WTC11 (cell line): ENCODE data around the gene TTLL13. TPM values are rescaled to one million over a fixed set of nuclear protein-coding genes. Genes with fewer than 3 reads are reported as not detected.
"Not testable (repeated sequence)": the region's sequence is repeated elsewhere in the genome, so short reads cannot be mapped to it uniquely, and the experiment has no call there.

ENCODE experiments used
- ATAC-seq: fragments of 200-7000 bp; cut with Tn5 transposase; 2 replicates; pipeline ENCODE4 v1.10.0; 2021; ENCODE audit warnings: mild to moderate bottlenecking, moderate library complexity
- CTCF ChIA-PET: fragments of 300-600 bp; sonication (Branson Sonifier 250); formaldehyde crosslinking; loops from one replicate; lab custom pipeline; 2021; ENCODE audit warnings: antibody characterized with exemption; lab: Charles Lee
- POLR2A ChIA-PET: fragments of 350-600 bp; sonication (Branson Sonifier 250); formaldehyde crosslinking; loops from one replicate; lab custom pipeline; 2021; ENCODE audit warnings: antibody characterized with exemption; lab: Charles Lee
- DNase-seq: peaks from one replicate; pipeline ENCODE4 v3.0.0; 2021; ENCODE audit warnings: low spot score
- H3K27ac Mint-ChIP-seq: 2 replicates; pipeline ENCODE4 v1.8.0; 2021; ENCODE audit warnings: mixed read lengths
- H3K27me3 Mint-ChIP-seq: 2 replicates; pipeline ENCODE4 v1.8.0; 2021; ENCODE audit warnings: low read depth, mild to moderate bottlenecking, moderate library complexity, mixed read lengths
- H3K36me3 Mint-ChIP-seq: 2 replicates; pipeline ENCODE4 v1.8.0; 2021; ENCODE audit warnings: mixed read lengths
- H3K4me1 Mint-ChIP-seq: 2 replicates; pipeline ENCODE4 v1.8.0; 2022; ENCODE audit warnings: mixed read lengths
- H3K4me3 Mint-ChIP-seq: 2 replicates; pipeline ENCODE4 v1.8.0; 2021; ENCODE audit warnings: mild to moderate bottlenecking, moderate library complexity, mixed read lengths
- H3K9me3 Mint-ChIP-seq: 2 replicates; pipeline ENCODE4 v1.8.0; 2021; ENCODE audit warnings: mixed read lengths
- ATF2 ChIP-seq: sonication (generic); formaldehyde crosslinking; IDR thresholded peaks from 2 replicates; pipeline ENCODE4 v1.8.1; 2022; ENCODE audit warnings: low read depth, missing genetic modification reagents, borderline replicate concordance
- E2F1 ChIP-seq: sonication (generic); formaldehyde crosslinking; IDR thresholded peaks from 2 replicates; pipeline ENCODE4 v1.8.0; 2022; ENCODE audit warnings: mild to moderate bottlenecking, missing genetic modification reagents
- EMX1 ChIP-seq: fragments of 250-450 bp; sonication (Bioruptor Pico); IDR thresholded peaks from 2 replicates; pipeline ENCODE4 v1.8.0; 2021; ENCODE audit warnings: mild to moderate bottlenecking
- GRHL2 ChIP-seq: fragments of 250-450 bp; sonication (Bioruptor Pico); IDR thresholded peaks from 2 replicates; pipeline ENCODE4 v1.8.0; 2022; ENCODE audit warnings: mild to moderate bottlenecking, moderate library complexity; ENCODE audit not compliant: insufficient replicate concordance, severe bottlenecking
- HMGA2 ChIP-seq: fragments of 250-450 bp; sonication (Bioruptor Pico); IDR thresholded peaks from 2 replicates; pipeline ENCODE4 v1.4.0; 2021; ENCODE audit warnings: mild to moderate bottlenecking, moderate library complexity
- IRF1 ChIP-seq: sonication (generic); formaldehyde crosslinking; IDR thresholded peaks from 2 replicates; pipeline ENCODE4 v1.8.0; 2023; ENCODE audit warnings: missing genetic modification reagents
- MXD4 ChIP-seq: fragments of 250-450 bp; sonication (Bioruptor Pico); IDR thresholded peaks from 2 replicates; pipeline ENCODE4 v1.8.0; 2021; ENCODE audit warnings: mild to moderate bottlenecking, moderate library complexity, borderline replicate concordance
- MYBL2 ChIP-seq: sonication (generic); formaldehyde crosslinking; IDR thresholded peaks from 2 replicates; pipeline ENCODE4 v1.8.1; 2023; ENCODE audit warnings: mild to moderate bottlenecking, moderate library complexity, missing genetic modification reagents
- NFYB ChIP-seq: sonication (generic); formaldehyde crosslinking; conservative IDR thresholded peaks from 2 replicates; pipeline ENCODE4 v1.8.0; 2022; ENCODE audit warnings: low read depth, missing genetic modification reagents
- NR3C1 ChIP-seq: sonication (generic); formaldehyde crosslinking; conservative IDR thresholded peaks from 2 replicates; pipeline ENCODE4 v1.8.1; 2023; ENCODE audit warnings: low read depth, mild to moderate bottlenecking, missing genetic modification reagents
- SP1 ChIP-seq: sonication (generic); formaldehyde crosslinking; conservative IDR thresholded peaks from 2 replicates; pipeline ENCODE4 v1.8.1; 2022; ENCODE audit warnings: missing genetic modification reagents
- TEAD1 ChIP-seq: sonication (generic); formaldehyde crosslinking; IDR thresholded peaks from 2 replicates; pipeline ENCODE4 v1.8.0; 2022; ENCODE audit warnings: mild to moderate bottlenecking, missing genetic modification reagents
- USF1 ChIP-seq: sonication (generic); formaldehyde crosslinking; IDR thresholded peaks from 2 replicates; pipeline ENCODE4 v1.8.0; 2022; ENCODE audit warnings: mild to moderate bottlenecking, missing genetic modification reagents
- ZNF671 ChIP-seq: fragments of 250-450 bp; sonication (Bioruptor Pico); IDR thresholded peaks from 2 replicates; pipeline ENCODE4 v1.8.0; 2021; ENCODE audit warnings: mild to moderate bottlenecking
- total RNA-seq: library from RNA; stranded (reverse); gene quantifications from 3 replicates; pipeline ENCODE4 v1.2.3, GENCODE V29; 2021
- TF ChIP-seq, protein P1 (sequence below): fragments of 250-450 bp; sonication (Bioruptor Pico); IDR thresholded peaks from 2 replicates; pipeline ENCODE4 v2.1.2; 2022; ENCODE audit warnings: mild to moderate bottlenecking, moderate library complexity
- TF ChIP-seq, protein P2 (sequence below): fragments of 250-450 bp; sonication (Bioruptor Pico); IDR thresholded peaks from 2 replicates; pipeline ENCODE4 v1.9.0; 2021; ENCODE audit warnings: moderate library complexity, mild to moderate bottlenecking, inconsistent platforms, borderline replicate concordance
- TF ChIP-seq, protein P3 (sequence below): sonication (generic); formaldehyde crosslinking; IDR thresholded peaks from 2 replicates; pipeline ENCODE4 v1.8.1; 2023; ENCODE audit warnings: mild to moderate bottlenecking, missing genetic modification reagents, moderate library complexity

TTLL13 gene
- total RNA-seq, 1 experiment from 2014 or later: 0.48 TPM

DNA sequence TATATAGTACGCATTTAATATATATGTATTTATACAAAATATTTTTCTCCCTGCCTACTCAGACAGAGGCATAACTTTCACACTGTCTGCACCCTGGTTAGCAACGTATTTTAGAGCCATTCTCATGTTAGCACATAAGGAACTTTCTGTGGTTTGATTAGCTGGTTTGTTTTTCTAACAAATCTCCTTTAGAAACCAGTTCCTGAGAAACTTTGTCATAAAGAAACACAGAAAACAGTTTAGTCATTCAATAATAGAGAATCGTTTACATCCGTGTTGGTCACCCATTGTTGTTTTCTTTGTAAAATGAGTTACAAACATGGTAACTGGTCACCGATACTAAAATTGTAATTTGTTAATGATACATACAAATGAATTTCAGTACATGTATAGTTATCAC lies 10.2 kb downstream of the TTLL13 start (continued):
- TF ChIP-seq, protein P1, sequence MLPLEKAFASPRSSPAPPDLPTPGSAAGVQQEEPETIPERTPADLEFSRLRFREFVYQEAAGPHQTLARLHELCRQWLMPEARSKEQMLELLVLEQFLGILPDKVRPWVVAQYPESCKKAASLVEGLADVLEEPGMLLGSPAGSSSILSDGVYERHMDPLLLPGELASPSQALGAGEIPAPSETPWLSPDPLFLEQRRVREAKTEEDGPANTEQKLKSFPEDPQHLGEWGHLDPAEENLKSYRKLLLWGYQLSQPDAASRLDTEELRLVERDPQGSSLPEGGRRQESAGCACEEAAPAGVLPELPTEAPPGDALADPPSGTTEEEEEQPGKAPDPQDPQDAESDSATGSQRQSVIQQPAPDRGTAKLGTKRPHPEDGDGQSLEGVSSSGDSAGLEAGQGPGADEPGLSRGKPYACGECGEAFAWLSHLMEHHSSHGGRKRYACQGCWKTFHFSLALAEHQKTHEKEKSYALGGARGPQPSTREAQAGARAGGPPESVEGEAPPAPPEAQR (CRISPR knock-in tag): no peak
- TF ChIP-seq ZNF671 (CRISPR knock-in tag) (no peak), SP1 (CRISPR knock-in tag) (no peak), IRF1 (CRISPR knock-in tag) (no peak), E2F1 (CRISPR knock-in tag) (no peak), USF1 (CRISPR knock-in tag) (no peak), ATF2 (CRISPR knock-in tag) (no peak), HMGA2 (no peak), GRHL2 (CRISPR knock-in tag) (no peak)
- TF ChIP-seq, protein P2, sequence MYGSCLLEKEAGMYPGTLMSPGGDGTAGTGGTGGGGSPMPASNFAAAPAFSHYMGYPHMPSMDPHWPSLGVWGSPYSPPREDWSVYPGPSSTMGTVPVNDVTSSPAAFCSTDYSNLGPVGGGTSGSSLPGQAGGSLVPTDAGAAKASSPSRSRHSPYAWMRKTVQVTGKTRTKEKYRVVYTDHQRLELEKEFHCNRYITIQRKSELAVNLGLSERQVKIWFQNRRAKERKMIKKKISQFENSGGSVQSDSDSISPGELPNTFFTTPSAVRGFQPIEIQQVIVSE (CRISPR knock-in tag): no peak

DNA sequence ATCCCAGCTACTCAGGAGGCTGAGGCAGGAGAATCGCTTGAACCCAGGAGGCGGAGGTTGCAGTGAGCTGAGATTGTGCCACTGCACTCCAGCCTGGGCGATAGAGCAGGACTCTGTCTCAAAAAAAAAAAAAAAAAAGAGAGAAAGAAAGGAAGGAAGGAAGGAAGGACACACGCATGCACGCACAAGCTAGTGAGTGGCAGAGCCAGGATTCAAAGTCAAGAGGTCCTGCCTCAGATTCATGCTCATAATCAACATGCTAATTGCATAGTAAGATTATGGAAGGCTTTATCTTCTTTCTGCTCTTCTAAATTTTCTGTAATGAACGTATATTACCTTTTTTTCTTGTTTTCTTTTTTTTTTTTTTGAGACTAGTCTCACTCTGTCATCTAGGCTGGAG lies 11.4 kb downstream of the TTLL13 start:
- not testable (repeated sequence) for H3K4me3 Mint-ChIP-seq, H3K9me3 Mint-ChIP-seq, H3K27me3 Mint-ChIP-seq, H3K36me3 Mint-ChIP-seq, DNase-seq, ATAC-seq, H3K27ac Mint-ChIP-seq
- POLR2A ChIA-PET: interaction anchor here (0.6 kb wide), 1 partner anchor 18 kb away, joined by 4 read pairs; no protein-coding TSS in a partner anchor
- CTCF ChIA-PET: interaction anchor here (0.7 to 2.4 kb wide), 3 partner anchors 11 to 112 kb away, joined by 4 to 10 read pairs (median 4); partner anchors contain the start of gene TTLL13
- peaks cover 11% of the 10 kb centered on the region for H3K4me1 Mint-ChIP-seq

DNA sequence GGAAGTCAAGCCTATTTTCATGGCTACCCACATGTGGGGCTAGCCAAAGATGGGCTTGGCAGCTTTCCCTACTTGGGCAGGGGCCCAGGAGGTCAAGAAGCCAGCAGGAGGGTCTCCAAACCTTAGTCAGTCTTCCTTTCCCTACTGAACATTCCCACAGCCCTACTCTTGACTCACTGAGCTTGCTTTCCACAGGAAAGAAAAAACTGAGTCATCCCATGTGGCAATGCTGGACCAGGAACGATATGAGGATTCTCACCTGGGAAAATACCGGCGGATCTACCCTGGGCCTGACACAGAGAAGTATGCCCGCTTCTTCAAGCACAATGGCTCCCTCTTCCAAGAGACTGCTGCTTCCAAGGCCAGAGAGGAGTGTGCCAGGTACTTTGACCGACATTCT lies 12.5 kb downstream of the TTLL13 start:
- H3K27me3 Mint-ChIP-seq: no peaks in the 10 kb centered on the region; the same call in 1 of the 2 replicates
- TF ChIP-seq EMX1 (CRISPR knock-in tag): no peak
- ATAC-seq: no peak
- ChIA-PET POLR2A (no interaction called here), CTCF (interaction anchor here (2.1 to 2.4 kb wide), 2 partner anchors 12 to 32 kb away, joined by 4 to 10 read pairs; partner anchors contain the start of gene TTLL13)
- H3K4me1 Mint-ChIP-seq: peaks cover 18% of the 10 kb centered on the region
- peaks cover 2% of the 10 kb centered on the region; the same call in 1 of the 2 replicates for H3K36me3 Mint-ChIP-seq
- no peak for DNase-seq
- no peak overlapping the region for H3K4me3 Mint-ChIP-seq
- H3K27ac Mint-ChIP-seq: no peak overlapping the region
- no peaks in the 10 kb centered on the region for H3K9me3 Mint-ChIP-seq

DNA sequence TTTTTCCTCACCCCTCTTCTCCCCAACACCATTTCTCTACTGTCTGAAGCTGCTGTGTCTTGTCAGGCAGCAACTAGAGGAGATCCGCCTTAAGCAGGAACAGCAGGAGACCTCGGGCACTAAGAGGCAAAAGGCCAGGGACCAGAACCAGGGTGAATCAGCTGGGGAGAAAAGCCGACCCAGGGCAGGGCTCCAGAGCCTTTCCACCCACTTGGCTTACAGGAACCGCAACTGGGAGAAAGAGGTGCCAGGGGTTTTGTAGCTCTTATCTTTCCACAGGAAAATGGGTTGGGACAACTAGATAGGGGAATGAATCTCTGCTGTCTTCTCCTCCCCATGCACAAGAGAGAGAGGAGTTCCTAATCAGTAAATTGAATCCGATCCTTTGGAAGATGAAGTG lies 13.1 kb downstream of the TTLL13 start:
- CTCF ChIA-PET: interaction anchor here (2.1 to 2.4 kb wide), 2 partner anchors 13 to 31 kb away, joined by 4 to 10 read pairs; partner anchors contain the start of gene TTLL13
- H3K4me1 Mint-ChIP-seq: peaks cover 24% of the 10 kb centered on the region
- no peak for DNase-seq
- H3K9me3 Mint-ChIP-seq: no peaks in the 10 kb centered on the region
- H3K4me3 Mint-ChIP-seq: no peak overlapping the region
- H3K36me3 Mint-ChIP-seq: peaks cover 3% of the 10 kb centered on the region; the same call in 1 of the 2 replicates
- no peak for ATAC-seq
- POLR2A ChIA-PET: no interaction called here
- no peak overlapping the region for H3K27ac Mint-ChIP-seq
- TF ChIP-seq MXD4: no peak
- no peak for TF ChIP-seq NR3C1
- no peak for TF ChIP-seq NFYB
- TF ChIP-seq TEAD1: no peak
- no peak for TF ChIP-seq MYBL2 (CRISPR knock-in tag)
- TF ChIP-seq, protein P3, sequence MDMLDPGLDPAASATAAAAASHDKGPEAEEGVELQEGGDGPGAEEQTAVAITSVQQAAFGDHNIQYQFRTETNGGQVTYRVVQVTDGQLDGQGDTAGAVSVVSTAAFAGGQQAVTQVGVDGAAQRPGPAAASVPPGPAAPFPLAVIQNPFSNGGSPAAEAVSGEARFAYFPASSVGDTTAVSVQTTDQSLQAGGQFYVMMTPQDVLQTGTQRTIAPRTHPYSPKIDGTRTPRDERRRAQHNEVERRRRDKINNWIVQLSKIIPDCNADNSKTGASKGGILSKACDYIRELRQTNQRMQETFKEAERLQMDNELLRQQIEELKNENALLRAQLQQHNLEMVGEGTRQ: no peak
- TF ChIP-seq, all 79 proteins: peak for 0
- H3K27me3 Mint-ChIP-seq: no peaks in the 10 kb centered on the region
